A549 (cell line): ENCODE results near the gene DNAJA3. TPM values are rescaled to one million over a fixed set of nuclear protein-coding genes. Genes with fewer than 3 reads are reported as not detected.

Experiments used
- ATAC-seq, 2 experiments: fragments of 200-7000 bp in 1 of 2; fragments of >200 bp in 1 of 2; cut with Nextera tagmentation in 1 of 2; cut with Tn5 transposase in 1 of 2; 3 replicates each; pipeline versions ENCODE4 v1.8.0 to v1.9.1; 2018 to 2020; ENCODE audit warnings: mild to moderate bottlenecking in 1 of 2, moderate library complexity in 1 of 2
- CTCF ChIA-PET: fragments of 300-600 bp; sonication (Branson Sonifier 250); formaldehyde crosslinking; extraction: SDS; loops from one replicate; lab custom pipeline; 2021; ENCODE audit warnings: antibody characterized with exemption, inconsistent platforms; lab: Yijun Ruan, JAX
- POLR2A ChIA-PET: fragments of 350-600 bp; formaldehyde crosslinking; extraction: SDS; loops from one replicate; lab custom pipeline; 2021; ENCODE audit warnings: antibody characterized with exemption, inconsistent platforms; lab: Yijun Ruan, JAX
- DNase-seq, 2 experiments: peaks; one replicate each; pipeline versions ENCODE4 v3.0.0 to v3.0.0-alpha.2; 2011 to 2016; ENCODE audit warnings: low read depth in 1 of 2, low spot score in 1 of 2
- FAIRE-seq: peaks from 2 replicates; lab custom pipeline; 2011; peaks lifted over from hg19 to GRCh38; lab: Jason Lieb, UNC
- H3K27ac ChIP-seq, 2 experiments: fragments of >200 bp; sonication (Bioruptor Twin); formaldehyde crosslinking; 3 replicates each; pipeline ENCODE4 v1.5.1; 2016 to 2017
- H3K4me1 ChIP-seq: fragments of >200 bp; sonication (Bioruptor Twin); formaldehyde crosslinking; 3 replicates; pipeline ENCODE4 v1.6.1; 2016
- H3K4me2 ChIP-seq: fragments of >200 bp; sonication (Bioruptor Twin); formaldehyde crosslinking; 3 replicates; pipeline ENCODE4 v1.6.1; 2016
- H3K4me3 ChIP-seq: fragments of >200 bp; sonication (Bioruptor Twin); formaldehyde crosslinking; 3 replicates; pipeline ENCODE4 v1.5.1; 2016
- H3K9me3 ChIP-seq: fragments of >200 bp; sonication (Bioruptor Twin); formaldehyde crosslinking; 3 replicates; pipeline ENCODE4 v1.6.1; 2016
- ATOH8 ChIP-seq: fragments of 250-450 bp; sonication (Bioruptor Pico); IDR thresholded peaks from 2 replicates; pipeline ENCODE4 v1.5.0; 2020; ENCODE audit warnings: low read depth, mild to moderate bottlenecking, moderate library complexity
- CHD2 ChIP-seq: fragments of 150-350 bp; IDR thresholded peaks from 2 replicates; pipeline ENCODE4 v1.6.1; 2014; ENCODE audit warnings: low read length; ENCODE audit not compliant: partially characterized antibody
- EHMT2 ChIP-seq: fragments of 200-600 bp; sonication (generic); IDR thresholded peaks from 2 replicates; pipeline ENCODE4 v1.6.1; 2016; ENCODE audit warnings: antibody characterized with exemption, low read depth, mild to moderate bottlenecking, moderate library complexity
- ELK1 ChIP-seq: fragments of 150-350 bp; IDR thresholded peaks from 2 replicates; pipeline ENCODE4 v1.6.1; 2014; ENCODE audit warnings: low read depth, mild to moderate bottlenecking, low read length
- EP300 ChIP-seq, 2 experiments: fragments of >200 bp; sonication (Bioruptor Twin); formaldehyde crosslinking; IDR thresholded peaks; 2 replicates in 1 of 2; 3 replicates in 1 of 2; pipeline ENCODE4 v1.6.1; 2016 to 2017
- ESRRA ChIP-seq: fragments of 150-350 bp; IDR thresholded peaks from 2 replicates; pipeline ENCODE4 v1.6.1; 2014; ENCODE audit warnings: mild to moderate bottlenecking, low read length, borderline replicate concordance
- FOSL2 ChIP-seq, 2 experiments: fragments of 450-650 bp in 1 of 2; fragments of >200 bp in 1 of 2; sonication (Bioruptor Twin) in 1 of 2; formaldehyde crosslinking; IDR thresholded peaks; 2 replicates each; pipeline versions ENCODE4 v1.5.0 to v1.6.1; 2016 to 2020; ENCODE audit warnings: mild to moderate bottlenecking in 1 of 2, moderate library complexity in 1 of 2
- FOXS1 ChIP-seq: fragments of 250-450 bp; sonication (Bioruptor Pico); IDR thresholded peaks from 2 replicates; pipeline ENCODE4 v1.5.0; 2020; ENCODE audit warnings: mild to moderate bottlenecking, moderate library complexity
- MAFK ChIP-seq: fragments of 450-650 bp; IDR thresholded peaks from 2 replicates; pipeline ENCODE4 v1.6.1; 2014; ENCODE audit not compliant: partially characterized antibody
- MAZ ChIP-seq: fragments of 150-350 bp; IDR thresholded peaks from 2 replicates; pipeline ENCODE4 v1.6.1; 2014; ENCODE audit warnings: antibody characterized with exemption, low read depth, low read length, borderline replicate concordance
- NFE2L2 ChIP-seq: fragments of 150-350 bp; conservative IDR thresholded peaks from 2 replicates; pipeline ENCODE4 v1.6.1; 2014; ENCODE audit warnings: low read length
- PHF8 ChIP-seq: fragments of 200-600 bp; sonication (generic); IDR thresholded peaks from 2 replicates; pipeline ENCODE4 v1.6.1; 2016; ENCODE audit warnings: low read depth, mild to moderate bottlenecking, antibody characterized with exemption, moderate library complexity, borderline replicate concordance
- POLR2A ChIP-seq: IDR thresholded peaks from 2 replicates; pipeline ENCODE4 v1.6.1; 2012; ENCODE audit warnings: mild to moderate bottlenecking, low read length
- RAD21 ChIP-seq, 2 experiments: fragments of >200 bp in 1 of 2; sonication (Bioruptor Twin) in 1 of 2; formaldehyde crosslinking in 1 of 2; IDR thresholded peaks in 1 of 2; conservative IDR thresholded peaks in 1 of 2; 2 replicates in 1 of 2; 3 replicates in 1 of 2; pipeline ENCODE4 v1.6.1; 2012 to 2018; ENCODE audit warnings: inconsistent platforms in 1 of 2
- RCOR1 ChIP-seq: fragments of 150-350 bp; IDR thresholded peaks from 2 replicates; pipeline ENCODE4 v1.6.1; 2014; ENCODE audit warnings: antibody characterized with exemption, low read length, low read depth
- RFX5 ChIP-seq: fragments of 450-650 bp; IDR thresholded peaks from 2 replicates; pipeline ENCODE4 v1.7.1; 2014; ENCODE audit warnings: antibody characterized with exemption, mild to moderate bottlenecking, moderate library complexity
- RNF2 ChIP-seq: fragments of 200-600 bp; sonication (generic); IDR thresholded peaks from 2 replicates; pipeline ENCODE4 v1.6.1; 2016; ENCODE audit warnings: low read depth, mild to moderate bottlenecking, antibody characterized with exemption, moderate library complexity, borderline replicate concordance
- SMC3 ChIP-seq: fragments of >200 bp; sonication (Bioruptor Twin); formaldehyde crosslinking; IDR thresholded peaks from 3 replicates; pipeline ENCODE4 v1.6.1; 2018; ENCODE audit warnings: inconsistent platforms
- TFCP2L1 ChIP-seq: fragments of 250-450 bp; sonication (Bioruptor Pico); IDR thresholded peaks from 2 replicates; pipeline ENCODE4 v1.5.0; 2021; ENCODE audit warnings: mild to moderate bottlenecking
- ZFP36 ChIP-seq: fragments of 450-650 bp; IDR thresholded peaks from 2 replicates; pipeline ENCODE4 v1.6.1; 2014; ENCODE audit warnings: borderline replicate concordance; ENCODE audit not compliant: partially characterized antibody
- WGBS: methylation state at CpG from one replicate; pipeline ENCODE4 v1.1.6; 2017; ENCODE audit errors: missing lambda C conversion rate; 5-methylcytosine and 5-hydroxymethylcytosine counted together
- polyA plus RNA-seq, 4 experiments: library from polyadenylated mRNA; depleted of rRNA in 3 of 4; stranded (reverse); fragments of >200 nt; fragmentation: RNase III in 1 of 4; extraction: RNeasy Plus Mini Kit Qiagen cat#74134 plus additional on column Dnase treatment in 1 of 4; gene quantifications; 2 replicates in 3 of 4; 3 replicates in 1 of 4; pipeline ENCODE4 v1.2.3, GENCODE V29; 2011 to 2017

DNAJA3 gene
- polyA plus RNA-seq, 2 of the 4 experiments (the other 2 are of a cell fraction): 64.6 to 77.2 TPM

DNA sequence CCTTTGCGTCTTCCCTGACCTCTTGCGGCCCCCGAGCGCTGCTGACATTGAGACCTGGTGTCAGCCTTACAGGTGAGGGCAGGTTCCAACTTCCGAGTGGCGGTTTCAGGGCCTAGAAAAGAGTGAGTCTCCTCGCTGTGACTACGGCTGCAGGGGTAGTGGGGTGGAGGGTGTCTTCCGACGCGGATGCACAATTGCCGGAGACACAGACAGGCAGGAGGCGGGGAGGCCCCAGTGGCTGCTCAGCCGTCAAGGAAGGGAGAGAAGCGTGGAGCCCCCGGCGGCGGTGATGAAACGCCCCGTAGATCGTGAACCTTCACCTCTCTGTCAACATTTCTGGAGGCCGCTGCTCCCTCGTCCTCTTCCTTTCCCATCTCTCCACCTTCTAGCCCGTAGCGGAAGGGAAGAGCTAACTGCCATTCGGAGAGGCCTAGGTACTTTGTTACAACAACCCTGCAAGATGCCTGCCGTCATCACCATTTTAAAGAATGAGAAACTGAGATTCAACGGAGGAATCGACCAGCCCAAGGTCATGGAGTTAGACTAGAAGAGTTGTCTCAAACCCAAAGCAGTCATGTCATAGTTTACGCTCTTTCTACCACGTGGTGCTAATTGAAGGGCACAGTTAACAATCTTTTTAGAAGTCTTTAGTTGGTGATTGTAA, 485 bp downstream of the DNAJA3 start (continued):
- TF ChIP-seq ZFP36 (no peak), ESRRA (0 out of 2 replicates have a peak, but pooled peaks have one; percentile 5), PHF8 (peak; percentile 92), RFX5 (no peak), TFCP2L1 (CRISPR knock-in tag) (0 out of 2 replicates have a peak, but pooled peaks have one; percentile 78), SMC3 (no peak)

DNA sequence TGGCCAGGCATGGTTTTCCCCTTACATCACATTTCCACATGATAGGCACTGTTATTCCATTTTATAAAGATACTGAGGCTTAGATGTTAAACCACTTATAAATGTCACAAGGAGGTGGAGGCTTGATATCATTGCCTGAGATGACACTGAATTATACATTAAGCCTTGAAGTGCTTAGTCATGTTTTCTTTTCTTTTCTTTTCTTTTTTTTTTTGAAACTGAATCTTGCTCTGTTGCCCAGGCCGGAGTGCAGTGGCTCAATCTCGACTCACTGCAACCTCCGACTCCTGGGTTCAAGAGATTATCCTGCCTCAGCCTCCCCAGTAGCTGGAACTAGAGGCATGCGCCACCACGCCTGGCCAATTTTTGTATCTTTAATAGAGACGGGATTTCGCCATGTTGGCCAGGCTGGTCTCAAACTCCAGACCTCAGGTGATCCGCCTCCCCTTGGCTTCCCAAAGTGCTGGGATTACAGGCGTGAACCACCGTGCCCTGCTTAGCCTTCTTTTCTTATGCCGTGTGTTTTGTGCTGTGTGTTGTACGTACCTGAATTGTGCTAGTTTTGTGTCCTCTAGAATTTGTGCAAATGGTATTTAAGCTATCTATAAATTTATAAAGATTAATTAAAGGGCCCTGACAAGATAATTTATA, 1.2 kb downstream of the DNAJA3 start:
- CTCF ChIA-PET: interaction anchor here (2.4 to 3.2 kb wide), 2 partner anchors 9 to 25 kb away, joined by 5 to 13 read pairs; partner anchors contain the start of gene CORO7
- 79% methylated on average over 12 of the region's 12 CpGs for WGBS
- FAIRE-seq: no peak

DNA sequence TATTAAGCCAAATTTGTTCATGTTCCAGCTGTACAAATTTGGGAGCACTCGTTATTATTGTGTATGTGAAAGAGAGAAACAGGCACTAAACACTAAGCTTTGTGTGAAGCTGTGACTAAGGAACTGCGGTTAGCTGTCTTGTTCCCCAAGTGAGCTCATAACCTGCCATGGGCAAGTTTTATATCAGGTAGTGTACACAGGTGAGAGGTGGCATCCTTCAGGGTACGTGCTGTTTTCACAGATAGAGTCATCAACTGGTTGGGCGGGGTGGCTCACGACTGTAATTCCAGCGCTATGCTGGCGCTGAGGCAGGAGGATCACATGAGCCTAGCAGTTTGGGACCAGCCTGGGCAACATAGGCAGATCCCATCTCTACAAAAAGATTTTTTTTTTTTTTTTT, 2.8 kb downstream of the DNAJA3 start:
- no peak overlapping the region for H3K27ac ChIP-seq
- H3K4me3 ChIP-seq: no peak overlapping the region
- DNase-seq: no peak
- TF ChIP-seq POLR2A: no peak
- no peak for TF ChIP-seq FOXS1 (CRISPR knock-in tag)
- TF ChIP-seq NFE2L2: no peak
- no peak overlapping the region for H3K4me2 ChIP-seq
- H3K4me1 ChIP-seq: peaks cover 18% of the 10 kb centered on the region
- 90% methylated on average over 7 of the region's 7 CpGs for WGBS
- FAIRE-seq: no peak
- no peak for ATAC-seq
- POLR2A ChIA-PET: interaction anchor here (0.6 to 0.7 kb wide), 3 partner anchors 15 to 186 kb away, joined by 3 to 5 read pairs (median 3); no protein-coding TSS in a partner anchor
- H3K9me3 ChIP-seq: no peaks in the 10 kb centered on the region
- CTCF ChIA-PET: interaction anchor here (0.7 to 3.2 kb wide), 6 partner anchors 9 to 166 kb away, joined by 3 to 13 read pairs (median 4); partner anchors contain the start of gene CORO7

More for the DNA sequence above, 1.2 kb downstream of the DNAJA3 start:
- POLR2A ChIA-PET: no interaction called here
- H3K4me3 ChIP-seq: peak overlapping the region; percentile 84
- peak overlapping the region; percentile 95 to 96 for H3K27ac ChIP-seq
- DNase-seq: no peak
- H3K9me3 ChIP-seq: no peaks in the 10 kb centered on the region
- peak; percentile 70 for TF ChIP-seq MAFK
- no peak for TF ChIP-seq ATOH8 (CRISPR knock-in tag)
- no peak for TF ChIP-seq RNF2
- TF ChIP-seq ZFP36: no peak
- TF ChIP-seq, all 56 proteins: peak for 1
- ATAC-seq: no peak
- H3K4me1 ChIP-seq: peaks cover 18% of the 10 kb centered on the region
- H3K4me2 ChIP-seq: peak overlapping the region; percentile 83

GRCh38 chr16:4431023-4431422, 5.4 kb downstream of the DNAJA3 start:
- CTCF ChIA-PET: no interaction called here
- TF ChIP-seq FOSL2 (IDR thresholded peaks at IDR 0.05): no peak
- TF ChIP-seq FOSL2 (CRISPR knock-in tag; IDR thresholded peaks at IDR 0.05): no peak
- TF ChIP-seq RAD21 (conservative IDR thresholded peaks at IDR 0.05 in 1 of 2, IDR thresholded peaks at IDR 0.05 in 1 of 2): no peak
- no peak for TF ChIP-seq EP300 (IDR thresholded peaks at IDR 0.05)
- TF ChIP-seq CHD2: no peak
- no peak for TF ChIP-seq FOXS1 (CRISPR knock-in tag)
- TF ChIP-seq MAZ: no peak
- TF ChIP-seq ATOH8 (CRISPR knock-in tag): no peak
- no peak for TF ChIP-seq EHMT2
- no peak for TF ChIP-seq RCOR1
- TF ChIP-seq ELK1: no peak
- FAIRE-seq (no peak), DNase-seq (no peak), ATAC-seq (no peak)
- H3K27ac ChIP-seq: no peak overlapping the region
- WGBS: 92% methylated on average over 9 of the region's 9 CpGs
- POLR2A ChIA-PET: no interaction called here
- H3K4me3 ChIP-seq: no peak overlapping the region
- H3K9me3 ChIP-seq: no peaks in the 10 kb centered on the region
- H3K4me1 ChIP-seq: peaks cover 22% of the 10 kb centered on the region
- no peak overlapping the region for H3K4me2 ChIP-seq
